ENCODE measurements around the gene MOSPD3.
"Not testable (repeated sequence)": the region's sequence is repeated elsewhere in the genome, so short reads cannot be mapped to it uniquely, and the experiment has no call there.

MOSPD3 gene

DNA sequence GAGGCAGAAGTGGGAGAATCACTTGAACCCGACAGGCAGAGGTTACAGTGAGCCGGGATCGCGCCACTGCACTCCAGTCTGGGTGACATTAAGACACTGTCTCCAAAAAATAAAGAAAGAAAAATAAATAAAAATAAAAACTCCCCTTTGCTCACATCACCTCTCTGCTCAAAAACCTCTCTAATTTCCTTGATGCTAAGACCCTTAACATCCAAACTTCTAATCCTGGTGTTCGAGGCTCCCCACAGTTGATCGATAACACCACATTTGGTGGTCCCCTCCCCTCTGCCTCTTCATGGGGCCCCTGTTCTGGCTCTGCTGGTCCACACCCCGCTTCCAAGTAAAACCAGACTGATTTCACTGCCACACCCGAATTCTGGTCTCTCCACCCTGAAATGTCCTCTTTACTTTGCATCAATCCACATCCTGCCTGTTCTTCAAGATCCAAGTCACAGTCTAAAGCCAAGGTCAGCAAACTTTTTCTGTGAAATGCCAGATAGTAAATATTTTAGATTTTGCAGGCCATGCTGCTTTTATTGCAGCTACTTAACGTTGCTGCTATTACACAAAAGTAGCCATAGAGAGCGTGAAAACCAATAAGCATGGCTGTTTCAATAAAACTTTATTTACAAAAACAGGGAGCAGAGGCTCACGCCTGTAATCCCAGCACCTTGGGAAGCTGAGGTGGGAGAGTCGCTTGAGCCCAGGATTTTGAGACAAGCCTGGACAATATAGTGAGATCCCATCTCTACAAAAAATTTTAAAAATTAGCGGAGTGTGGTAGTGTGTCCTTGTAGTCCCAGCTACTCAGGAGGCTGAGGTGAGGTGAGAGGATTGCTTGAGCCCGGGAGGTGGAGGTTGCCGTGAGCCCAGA is 11.8 kb downstream of the MOSPD3 start:
- no peak for DNase-seq (ENCODE audit: low read depth in 2 of 2)

DNA sequence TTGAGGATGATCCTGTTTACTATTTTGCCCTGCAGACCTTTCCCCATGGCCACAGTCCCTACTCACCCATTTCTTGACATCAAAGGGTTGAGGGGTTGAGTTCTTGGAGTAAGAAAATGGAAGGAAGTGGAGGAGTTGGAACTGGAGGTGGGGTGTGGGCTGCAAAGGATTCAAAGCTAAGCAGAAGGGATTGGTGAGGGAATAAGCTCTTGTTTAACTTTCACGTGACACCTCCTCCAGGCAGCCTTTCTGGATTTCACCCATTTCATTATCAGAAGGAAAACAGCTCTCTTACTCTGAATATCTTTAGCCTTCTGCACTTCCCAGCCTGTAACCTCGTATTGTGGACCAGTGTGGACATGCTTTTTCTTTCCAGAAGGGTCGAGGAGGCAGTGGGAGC is 13.7 kb downstream of the MOSPD3 start:
- no peak for DNase-seq (ENCODE audit: low read depth in 2 of 2)

DNA sequence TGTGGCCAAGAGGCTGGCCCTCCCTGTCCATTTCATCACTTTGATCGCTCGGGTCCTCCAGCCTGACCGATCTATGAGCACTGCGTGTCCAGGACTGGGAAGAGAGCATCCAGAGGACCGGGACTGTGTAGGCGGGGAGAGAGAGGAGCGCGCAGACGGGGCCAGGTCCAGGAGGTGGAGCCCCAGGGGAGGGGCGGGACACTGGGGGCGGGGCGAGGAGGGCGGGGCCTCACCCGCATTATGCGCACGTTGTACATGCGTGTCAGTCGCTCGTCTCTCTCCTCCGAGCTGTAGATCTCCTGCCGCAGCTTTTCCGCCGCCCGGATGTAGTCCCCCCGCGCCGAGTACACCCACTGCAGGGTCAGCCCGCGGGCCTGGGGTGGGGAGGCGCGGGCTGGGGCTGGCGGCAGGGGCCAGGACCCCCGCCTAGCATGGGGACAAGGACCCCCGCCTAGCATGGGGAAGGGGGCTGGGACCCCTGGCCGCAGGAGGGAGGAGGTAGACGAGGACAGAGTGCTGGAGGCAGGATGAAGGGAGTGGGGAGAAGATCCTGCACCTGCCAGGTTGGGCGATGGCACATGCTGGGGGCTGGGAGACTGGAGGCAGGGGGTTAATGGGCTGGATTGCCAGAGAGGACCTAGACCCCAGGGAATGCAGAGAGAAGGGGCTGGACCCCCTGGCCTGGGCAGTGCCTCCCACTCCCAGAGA is 14.3 kb downstream of the MOSPD3 start:
- peak; percentile 85 to 88 for DNase-seq (ENCODE audit: low read depth in 2 of 2)

DNA sequence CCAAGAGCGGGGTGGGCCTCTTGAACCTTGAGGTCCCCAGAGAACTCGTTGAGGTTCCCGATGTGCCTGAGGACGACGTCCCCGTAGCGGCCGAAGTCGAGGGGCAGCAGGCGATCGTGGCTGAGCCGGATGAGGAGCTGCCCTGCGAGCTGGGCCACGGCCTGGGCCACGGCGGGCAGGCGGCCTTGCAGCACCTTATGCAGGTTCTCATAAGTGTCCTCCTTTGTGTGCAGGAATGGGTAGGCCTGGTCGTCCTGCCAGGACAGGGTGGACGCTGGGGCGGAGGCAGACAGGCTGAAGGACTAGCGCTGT is 14.9 kb downstream of the MOSPD3 start:
- no peak for DNase-seq (ENCODE audit: low read depth in 2 of 2)

DNA sequence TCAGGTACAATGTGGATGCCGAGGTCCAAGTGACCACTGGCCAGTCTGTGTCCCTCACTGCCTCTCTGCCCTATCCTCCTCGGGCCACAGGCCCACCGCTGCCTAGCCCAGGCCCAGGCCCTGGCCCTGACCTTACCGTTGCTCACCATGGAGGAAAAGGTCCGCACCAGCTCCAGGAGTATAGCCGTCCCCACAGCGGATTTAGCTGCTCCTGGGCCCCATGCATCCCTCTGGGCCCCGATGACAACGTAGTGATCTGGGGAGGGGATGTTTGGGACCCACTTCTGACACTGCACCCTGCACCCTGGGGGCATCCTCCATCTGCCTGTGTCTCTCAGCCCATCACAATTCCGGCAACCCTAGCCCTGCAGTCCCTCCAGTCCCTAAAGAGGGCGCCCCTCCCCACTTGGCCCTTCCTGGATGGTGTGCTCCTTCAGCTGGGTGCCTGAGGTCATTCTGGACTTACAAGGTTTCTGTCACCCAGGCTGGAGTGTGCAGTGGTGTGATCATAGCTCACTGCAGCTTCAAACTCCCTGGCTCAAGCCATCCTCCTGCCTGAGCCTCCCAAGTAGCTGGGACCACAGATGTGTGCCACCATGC is 16.9 kb downstream of the MOSPD3 start:
- no peak for DNase-seq (ENCODE audit: low read depth in 2 of 2)

DNA sequence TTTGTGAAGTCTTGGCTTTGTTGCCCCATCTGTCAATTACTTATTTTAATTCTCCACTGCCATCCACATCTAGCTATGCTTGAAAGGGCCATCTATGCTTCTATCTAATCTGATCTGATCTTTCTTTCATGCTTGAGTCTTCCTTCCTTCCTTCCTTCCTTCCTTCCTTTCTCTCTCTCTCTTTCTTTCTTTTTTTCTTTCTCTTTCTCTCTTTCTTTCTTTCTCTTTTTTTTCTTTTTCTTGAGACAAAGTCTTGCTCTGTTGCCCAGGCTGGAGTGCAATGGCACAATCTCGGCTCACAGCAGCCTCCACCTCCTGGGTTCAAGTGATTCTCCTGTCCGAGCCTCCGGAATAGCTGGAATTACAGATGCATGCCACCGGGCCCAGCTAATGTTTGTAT is 17.7 kb downstream of the MOSPD3 start:
- DNase-seq (ENCODE audit: low read depth in 2 of 2) = no peak

DNA sequence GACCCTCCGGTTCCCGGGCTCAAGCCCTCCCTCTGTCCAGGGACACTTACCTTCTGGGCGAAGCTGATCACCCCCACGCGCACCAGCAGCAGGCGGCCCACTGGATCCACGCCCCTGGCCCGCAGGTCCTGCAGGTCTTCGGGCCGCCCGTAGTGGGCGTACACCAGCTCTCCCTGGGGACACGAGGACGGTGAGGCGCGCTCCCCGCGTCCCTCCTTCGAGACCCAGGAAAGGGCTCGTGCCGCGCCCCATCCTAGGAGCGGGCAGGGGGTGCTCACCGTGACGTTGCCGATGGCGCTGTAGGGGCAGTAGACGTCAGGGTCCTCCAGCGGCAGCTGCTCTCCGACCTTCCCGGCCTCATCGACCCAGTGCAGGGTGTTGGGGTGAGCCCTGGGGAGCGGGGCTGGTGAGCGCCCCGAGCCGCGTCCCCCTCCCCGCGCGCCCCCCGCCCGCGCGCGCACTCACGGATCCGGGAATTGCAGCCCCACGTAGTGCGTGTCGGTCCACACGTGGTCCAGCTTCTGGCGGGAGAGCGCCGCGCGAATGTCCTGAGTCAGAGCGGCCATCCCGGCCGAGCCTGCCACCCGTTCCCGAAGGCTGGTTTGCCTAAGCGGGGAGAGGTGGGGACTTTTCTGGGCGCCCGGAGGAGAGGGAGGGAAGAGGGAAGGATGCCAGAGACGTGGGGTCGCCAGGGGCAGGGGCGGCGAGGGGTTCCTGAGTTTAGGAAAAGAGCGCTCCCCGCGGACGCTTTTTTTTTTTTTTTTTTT is 20.8 kb downstream of the MOSPD3 start:
- DNase-seq (ENCODE audit: low read depth in 2 of 2) = peak in 1 of 2 donors; percentile 56

DNA sequence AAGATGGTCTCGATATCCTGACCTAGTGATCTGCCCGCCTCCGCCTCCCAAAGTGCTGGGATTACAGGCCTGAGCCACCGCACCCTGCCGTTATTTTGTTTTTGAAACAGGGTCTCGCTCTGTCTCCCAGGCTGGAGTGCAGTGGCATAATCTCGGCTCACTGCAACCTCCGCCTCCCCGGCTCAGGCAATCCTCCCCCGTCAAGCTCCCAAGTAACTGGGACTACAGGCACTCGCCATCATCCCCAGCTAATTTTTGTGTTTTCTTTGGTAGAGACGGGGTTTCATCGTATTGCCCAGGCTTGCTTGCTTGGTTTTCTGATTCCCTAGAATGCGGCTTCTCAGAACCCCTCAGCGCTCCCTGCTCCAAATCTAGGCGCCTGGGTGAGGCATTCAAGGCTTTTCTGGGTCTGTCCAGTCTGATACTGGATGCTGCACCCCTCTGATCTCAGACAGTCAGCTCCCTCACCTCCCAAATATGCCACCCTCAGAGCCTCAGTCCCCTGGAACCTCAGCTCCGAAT is 27.7 kb downstream of the MOSPD3 start:
- DNase-seq (ENCODE audit: low read depth in 2 of 2) = no peak

DNA sequence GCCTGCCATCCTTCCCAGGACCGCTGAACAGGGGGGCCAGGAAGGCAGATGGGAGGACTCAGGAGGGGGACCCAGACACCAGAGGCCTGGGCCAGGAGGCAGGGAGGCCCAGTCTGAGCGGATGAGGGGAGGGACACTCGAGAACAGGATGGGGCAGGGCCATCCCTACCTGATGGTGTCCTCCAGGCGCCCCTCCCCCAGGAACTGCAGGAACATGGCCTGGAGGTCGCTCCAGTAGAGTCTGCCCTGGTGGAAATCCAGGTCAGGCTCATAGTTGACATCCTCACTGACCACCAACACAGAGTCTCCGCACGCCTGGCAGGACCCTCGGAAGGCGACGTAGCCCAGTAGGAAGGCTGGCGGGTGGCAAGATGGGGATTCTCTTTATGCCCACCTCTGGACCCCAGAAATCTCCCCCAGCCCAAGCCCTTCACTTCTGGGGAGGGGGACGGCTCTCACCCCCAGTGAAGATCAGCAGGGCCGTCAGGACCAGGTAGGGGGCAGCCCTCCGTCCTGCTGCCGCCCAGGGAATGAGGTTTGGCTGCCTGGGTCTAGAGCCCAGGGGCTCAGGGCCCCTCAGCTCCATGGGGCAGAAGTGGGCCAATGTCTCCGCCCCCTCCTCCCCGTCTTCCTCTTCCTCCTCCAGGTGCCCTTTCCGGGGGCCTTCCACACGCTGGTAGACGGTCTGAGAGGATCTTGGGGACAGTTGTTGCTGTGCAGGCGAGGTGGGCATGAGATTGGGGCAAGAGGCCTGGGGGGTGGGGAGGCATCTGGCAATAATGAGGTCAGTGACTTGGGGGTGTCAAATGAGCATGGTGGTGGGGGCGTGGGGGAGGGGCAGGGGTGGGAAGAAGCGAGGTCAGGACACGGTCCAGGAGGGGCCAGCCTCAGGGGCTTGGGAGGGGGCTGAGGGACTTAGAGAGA is 28.4 kb downstream of the MOSPD3 start:
- DNase-seq (ENCODE audit: low read depth in 2 of 2) = no peak

DNA sequence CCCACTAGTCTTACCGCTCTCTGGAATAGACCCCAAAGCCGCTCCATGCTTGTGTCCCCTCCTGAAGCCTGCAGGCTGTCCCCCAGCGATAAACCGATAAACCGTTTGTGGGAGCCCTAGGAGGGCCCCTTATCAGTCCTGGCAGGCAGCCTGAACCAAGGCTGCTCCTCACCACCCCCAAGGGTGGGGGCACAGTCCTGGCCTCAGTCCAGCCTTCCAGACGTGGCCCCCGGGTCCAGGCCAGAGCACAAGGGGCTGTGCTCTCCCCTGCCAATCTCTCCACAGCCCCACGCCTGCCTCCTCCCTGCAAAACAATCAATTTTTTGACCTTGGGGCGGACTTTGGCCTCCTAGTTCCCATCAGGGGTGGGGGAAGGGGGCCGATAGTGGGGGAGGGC is 29.1 kb downstream of the MOSPD3 start, which contains the start of gene TFR2:
TSS of gene TFR2 (minus strand) at position 90 of the 397 bp plus-strand sequence. CDS start at position 47, 43 bp downstream.
- no peak for DNase-seq (ENCODE audit: low read depth in 2 of 2)

DNA sequence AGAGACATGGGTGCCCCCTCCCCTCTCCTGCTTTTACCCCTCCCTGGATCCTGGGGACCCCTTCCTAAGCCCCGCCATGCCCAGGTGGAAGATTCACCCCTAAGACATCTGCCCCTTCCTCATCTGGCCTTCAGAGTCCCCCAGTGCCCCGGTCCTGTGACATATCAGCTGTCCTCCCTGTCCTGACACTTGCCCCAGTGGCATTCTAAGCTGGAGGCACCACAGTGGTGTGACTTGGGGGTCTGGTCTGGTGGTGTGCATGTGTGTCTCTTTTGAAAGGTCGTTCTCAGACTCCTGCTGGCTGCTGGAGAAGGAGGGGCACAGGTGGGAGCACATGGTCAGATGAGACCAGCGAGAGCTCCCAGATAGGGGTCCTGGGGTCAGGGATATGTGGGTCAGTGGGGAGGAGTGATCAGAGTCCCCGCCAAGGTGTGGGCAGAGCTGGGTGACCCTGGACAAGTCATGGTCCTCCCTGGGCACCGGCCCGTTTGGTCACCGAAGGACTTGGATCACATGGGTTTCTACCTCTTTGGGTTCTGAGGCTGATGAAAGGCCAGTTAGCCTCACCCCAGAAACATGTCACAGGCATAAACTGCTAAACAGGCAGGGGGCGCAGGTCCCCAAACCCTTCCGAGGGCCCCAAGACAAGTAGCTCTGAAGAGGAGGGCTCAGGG is 29.7 kb downstream of the MOSPD3 start:
- no peak for DNase-seq (ENCODE audit: low read depth in 2 of 2)

DNA sequence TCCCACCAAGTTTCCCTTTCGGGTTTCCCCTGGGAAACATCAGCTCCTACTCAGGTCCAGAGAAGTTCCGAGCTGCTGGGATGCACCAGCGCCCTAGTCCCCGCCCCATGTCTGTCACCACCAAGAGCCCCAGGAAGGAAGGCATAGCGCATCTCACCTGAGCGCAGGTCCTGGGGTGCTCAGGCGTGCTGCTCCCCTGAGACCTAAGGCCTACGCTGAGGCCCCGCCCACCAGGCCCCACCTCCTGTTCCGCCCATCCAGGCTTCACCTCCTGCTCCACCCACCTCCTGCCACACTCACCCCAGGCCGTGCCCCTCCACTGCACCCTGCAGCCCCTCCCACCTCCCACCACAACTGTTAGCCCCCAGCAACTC is 30.2 kb downstream of the MOSPD3 start:
- peak in 1 of 2 donors; percentile 30 for DNase-seq (ENCODE audit: low read depth in 2 of 2)

DNA sequence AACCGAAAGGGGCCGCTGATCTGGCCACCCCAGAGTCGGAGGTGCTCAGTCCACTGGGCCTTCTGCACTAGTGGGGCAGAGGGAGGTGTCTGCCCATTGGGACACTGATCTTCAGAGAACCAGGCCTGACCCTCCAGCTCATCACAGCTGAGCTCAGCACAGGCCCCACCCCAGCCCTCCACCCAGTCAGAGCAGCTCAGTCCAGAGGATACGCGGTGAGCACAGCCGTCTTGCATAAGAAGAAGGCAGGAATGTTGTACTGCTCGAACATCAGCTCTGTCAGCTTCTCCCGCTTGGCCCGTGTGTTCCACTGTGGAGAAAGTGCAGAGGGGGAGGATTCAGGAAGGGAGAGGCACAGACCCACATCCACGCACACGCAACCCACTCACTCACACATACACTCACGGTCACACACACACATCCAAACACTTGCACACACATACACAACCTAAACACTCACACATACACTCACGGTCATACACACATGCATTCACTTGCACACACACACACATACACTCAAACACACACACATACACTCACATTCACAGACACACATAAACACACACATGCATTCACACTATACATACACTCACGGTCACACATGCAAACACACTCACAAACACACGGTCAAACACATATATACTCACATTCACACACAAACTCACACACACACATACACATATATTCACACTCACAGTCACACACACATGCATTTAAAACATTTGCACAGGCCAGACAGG is 37.7 kb downstream of the MOSPD3 start:
- no peak for DNase-seq (ENCODE audit: low read depth in 2 of 2)

DNA sequence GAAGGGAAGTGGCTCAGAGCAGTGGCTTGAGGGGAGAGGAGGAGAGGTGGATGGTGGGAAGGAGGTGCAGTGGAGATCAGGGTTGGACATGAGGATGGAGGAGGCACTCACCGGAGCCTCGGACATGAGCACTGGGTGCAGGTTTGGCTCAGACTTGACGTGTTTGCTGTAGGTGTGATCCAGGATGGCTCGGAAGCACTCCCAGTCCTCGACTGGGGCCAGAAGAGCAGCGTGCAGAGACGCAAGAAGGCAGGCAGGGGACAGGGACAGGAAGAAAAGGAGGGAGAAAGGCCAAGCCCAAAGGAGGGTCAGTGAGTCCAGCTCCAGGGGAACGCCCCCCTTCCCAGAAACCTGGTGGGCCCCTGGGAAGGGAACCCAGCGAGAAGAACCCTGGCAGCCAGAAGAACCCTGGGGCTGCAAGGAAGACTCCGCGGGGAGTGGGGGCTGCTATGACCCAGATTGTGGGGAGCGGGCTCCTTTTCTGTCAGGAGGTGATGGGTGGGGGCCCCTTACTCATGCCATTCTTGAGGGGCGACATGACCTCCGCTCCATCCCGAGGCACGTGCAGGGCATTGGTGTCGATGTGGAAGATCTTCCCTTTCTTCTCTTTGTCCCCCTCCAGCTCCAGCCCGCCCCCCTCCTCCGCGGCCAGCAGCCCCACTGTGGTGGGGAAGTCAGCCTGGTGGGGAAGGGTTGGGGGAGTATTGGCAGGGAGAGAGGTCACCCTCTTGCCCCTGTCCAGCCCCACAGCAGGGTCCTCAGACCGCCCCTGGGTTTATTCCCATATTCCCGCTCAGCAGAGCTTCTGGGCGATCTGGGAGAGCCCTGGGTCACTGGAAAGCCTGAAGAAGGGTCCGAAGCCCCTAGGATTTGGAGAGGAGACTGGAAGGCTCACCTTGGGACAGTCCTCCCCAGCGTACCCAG is 42.8 kb downstream of the MOSPD3 start:
- DNase-seq (ENCODE audit: low read depth in 2 of 2) = no peak

DNA sequence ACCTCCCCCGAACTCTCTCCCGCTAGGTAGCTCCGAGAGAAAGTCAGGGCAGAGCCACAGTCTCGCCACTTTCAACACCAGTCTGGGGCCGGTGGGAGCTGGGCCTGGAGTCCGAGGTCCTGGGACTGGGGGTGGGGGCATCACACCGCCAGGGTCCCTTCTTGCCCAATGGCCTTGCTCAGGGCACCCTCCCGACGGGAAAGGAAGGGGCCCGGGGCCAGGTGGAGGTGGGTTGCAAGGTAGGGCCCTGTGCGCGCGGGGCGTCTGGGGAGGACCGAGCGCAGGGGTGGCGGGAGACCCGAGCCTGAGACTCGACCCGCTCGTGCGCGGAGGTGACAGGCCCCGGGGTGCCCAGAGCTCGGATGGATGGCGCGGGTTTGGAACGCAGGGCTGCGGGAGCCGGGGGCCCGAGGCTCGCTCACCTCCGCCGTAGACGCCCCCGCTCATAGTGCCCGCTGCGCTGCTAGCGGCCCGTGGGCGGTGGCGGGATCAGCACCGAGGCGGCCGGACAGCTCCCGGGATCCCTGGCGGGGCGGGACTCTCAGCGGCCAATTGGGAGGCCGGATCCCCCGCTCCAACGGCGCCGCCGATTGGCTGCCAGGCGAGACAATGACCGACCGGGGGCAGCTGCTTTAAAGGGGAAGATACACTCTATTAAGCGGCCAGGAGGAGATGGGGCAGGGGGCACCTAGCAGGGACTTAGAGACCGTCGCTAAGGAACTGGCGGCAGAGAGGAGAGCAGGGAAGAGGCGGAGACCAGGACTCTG is 43.8 kb downstream of the MOSPD3 start, which contains the start of gene ACTL6B:
TSS of gene ACTL6B (minus strand) at position 541 of the 767 bp plus-strand sequence. CDS start at position 447, 94 bp downstream.
- peak in 1 of 2 donors; percentile 57 for DNase-seq (ENCODE audit: low read depth in 2 of 2)

DNA sequence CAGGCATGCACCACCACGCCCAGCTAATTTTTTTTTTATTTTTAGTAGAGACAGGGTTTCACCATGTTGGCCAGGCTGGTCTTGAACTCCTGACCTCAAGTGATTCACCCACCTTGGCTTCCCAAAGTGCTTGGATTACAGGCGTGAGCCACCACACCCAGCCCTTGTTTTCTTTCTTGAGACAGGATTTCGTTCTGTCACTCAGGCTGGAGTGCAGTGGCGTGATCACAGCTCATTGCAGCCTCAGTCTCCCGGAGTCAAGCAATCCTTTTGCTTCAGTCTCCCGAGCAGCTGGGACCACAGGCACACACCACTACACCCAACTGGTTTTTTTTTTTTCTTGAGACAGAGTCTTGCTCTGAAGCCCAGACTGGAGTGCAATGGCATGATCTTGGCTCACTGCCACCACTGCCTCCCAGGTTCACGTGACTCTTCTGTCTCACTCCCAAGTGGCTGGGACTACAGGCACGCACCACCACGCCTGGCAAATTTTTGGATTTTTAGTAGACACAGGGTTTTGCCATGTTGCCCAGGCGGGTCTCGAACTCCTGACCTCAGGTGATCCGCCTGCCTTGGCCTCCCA is 49.9 kb downstream of the MOSPD3 start:
- not testable (repeated sequence) for DNase-seq (ENCODE audit: low read depth in 2 of 2)
